Panc1 (cell line): ENCODE measurements around the gene CYP24A1.

Experiments
- POLR2AphosphoS5 ChIP-seq: IDR thresholded peaks from 2 replicates; pipeline ENCODE4 v1.6.1; 2012; ENCODE audit warnings: mild to moderate bottlenecking, low read depth, low read length, moderate library complexity
- SIN3A ChIP-seq: IDR thresholded peaks from 2 replicates; pipeline ENCODE4 v1.6.1; 2012; ENCODE audit warnings: low read depth, mild to moderate bottlenecking, low read length, moderate library complexity, borderline replicate concordance; ENCODE audit not compliant: insufficient read depth
- TCF7L2 ChIP-seq: IDR thresholded peaks from 2 replicates; pipeline ENCODE4 v1.6.1; 2011; ENCODE audit warnings: mild to moderate bottlenecking, low read depth, low read length, inconsistent platforms
- TF ChIP-seq, protein P1 (sequence below): fragments of 450-650 bp; IDR thresholded peaks from 2 replicates; pipeline ENCODE4 v1.5.1; 2017; ENCODE audit warnings: mild to moderate bottlenecking
- TF ChIP-seq, protein P2 (sequence below), 2 experiments: IDR thresholded peaks; 2 replicates each; pipeline ENCODE4 v1.6.1; 2011 to 2012; ENCODE audit warnings: low read depth in 2 of 2, control low read depth in 1 of 2, low read length in 1 of 2, mild to moderate bottlenecking in 1 of 2, moderate library complexity in 1 of 2; ENCODE audit not compliant: insufficient read depth in 1 of 2

DNA sequence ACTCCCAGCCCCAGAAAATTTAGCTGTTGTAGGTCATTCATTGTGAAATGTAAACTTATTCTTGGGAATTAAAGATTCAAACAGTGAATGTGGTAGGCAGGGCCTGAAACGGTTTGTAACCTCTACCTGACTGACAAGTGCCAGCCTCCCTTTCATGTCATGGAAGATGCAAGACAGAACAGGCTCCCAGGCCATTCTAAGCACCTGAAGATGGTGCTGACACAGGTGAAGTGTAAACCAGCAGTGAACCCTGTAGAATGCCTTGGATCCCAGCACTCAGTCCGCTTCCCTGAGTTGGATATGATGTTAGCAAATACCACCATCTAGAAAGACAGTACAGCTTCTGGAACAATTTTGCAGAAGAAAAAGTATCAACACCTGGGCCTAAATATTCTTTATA, 19.3 kb downstream of the CYP24A1 start:
- TF ChIP-seq, protein P1, sequence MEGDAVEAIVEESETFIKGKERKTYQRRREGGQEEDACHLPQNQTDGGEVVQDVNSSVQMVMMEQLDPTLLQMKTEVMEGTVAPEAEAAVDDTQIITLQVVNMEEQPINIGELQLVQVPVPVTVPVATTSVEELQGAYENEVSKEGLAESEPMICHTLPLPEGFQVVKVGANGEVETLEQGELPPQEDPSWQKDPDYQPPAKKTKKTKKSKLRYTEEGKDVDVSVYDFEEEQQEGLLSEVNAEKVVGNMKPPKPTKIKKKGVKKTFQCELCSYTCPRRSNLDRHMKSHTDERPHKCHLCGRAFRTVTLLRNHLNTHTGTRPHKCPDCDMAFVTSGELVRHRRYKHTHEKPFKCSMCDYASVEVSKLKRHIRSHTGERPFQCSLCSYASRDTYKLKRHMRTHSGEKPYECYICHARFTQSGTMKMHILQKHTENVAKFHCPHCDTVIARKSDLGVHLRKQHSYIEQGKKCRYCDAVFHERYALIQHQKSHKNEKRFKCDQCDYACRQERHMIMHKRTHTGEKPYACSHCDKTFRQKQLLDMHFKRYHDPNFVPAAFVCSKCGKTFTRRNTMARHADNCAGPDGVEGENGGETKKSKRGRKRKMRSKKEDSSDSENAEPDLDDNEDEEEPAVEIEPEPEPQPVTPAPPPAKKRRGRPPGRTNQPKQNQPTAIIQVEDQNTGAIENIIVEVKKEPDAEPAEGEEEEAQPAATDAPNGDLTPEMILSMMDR: no peak
- TF ChIP-seq TCF7L2: no peak
- no peak for TF ChIP-seq SIN3A
- no peak for TF ChIP-seq POLR2AphosphoS5
- TF ChIP-seq, protein P2, sequence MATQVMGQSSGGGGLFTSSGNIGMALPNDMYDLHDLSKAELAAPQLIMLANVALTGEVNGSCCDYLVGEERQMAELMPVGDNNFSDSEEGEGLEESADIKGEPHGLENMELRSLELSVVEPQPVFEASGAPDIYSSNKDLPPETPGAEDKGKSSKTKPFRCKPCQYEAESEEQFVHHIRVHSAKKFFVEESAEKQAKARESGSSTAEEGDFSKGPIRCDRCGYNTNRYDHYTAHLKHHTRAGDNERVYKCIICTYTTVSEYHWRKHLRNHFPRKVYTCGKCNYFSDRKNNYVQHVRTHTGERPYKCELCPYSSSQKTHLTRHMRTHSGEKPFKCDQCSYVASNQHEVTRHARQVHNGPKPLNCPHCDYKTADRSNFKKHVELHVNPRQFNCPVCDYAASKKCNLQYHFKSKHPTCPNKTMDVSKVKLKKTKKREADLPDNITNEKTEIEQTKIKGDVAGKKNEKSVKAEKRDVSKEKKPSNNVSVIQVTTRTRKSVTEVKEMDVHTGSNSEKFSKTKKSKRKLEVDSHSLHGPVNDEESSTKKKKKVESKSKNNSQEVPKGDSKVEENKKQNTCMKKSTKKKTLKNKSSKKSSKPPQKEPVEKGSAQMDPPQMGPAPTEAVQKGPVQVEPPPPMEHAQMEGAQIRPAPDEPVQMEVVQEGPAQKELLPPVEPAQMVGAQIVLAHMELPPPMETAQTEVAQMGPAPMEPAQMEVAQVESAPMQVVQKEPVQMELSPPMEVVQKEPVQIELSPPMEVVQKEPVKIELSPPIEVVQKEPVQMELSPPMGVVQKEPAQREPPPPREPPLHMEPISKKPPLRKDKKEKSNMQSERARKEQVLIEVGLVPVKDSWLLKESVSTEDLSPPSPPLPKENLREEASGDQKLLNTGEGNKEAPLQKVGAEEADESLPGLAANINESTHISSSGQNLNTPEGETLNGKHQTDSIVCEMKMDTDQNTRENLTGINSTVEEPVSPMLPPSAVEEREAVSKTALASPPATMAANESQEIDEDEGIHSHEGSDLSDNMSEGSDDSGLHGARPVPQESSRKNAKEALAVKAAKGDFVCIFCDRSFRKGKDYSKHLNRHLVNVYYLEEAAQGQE (IDR thresholded peaks at IDR 0.05; ENCODE audit: insufficient read depth in 1 of 2, low read depth in 2 of 2, low read length in 1 of 2): no peak
